OCI-LY7 (cell line): ENCODE measurements around the gene ITPA. TPM values are rescaled to one million over a fixed set of nuclear protein-coding genes. Genes with fewer than 3 reads are reported as not detected.

Experiments
- BruUV-seq: library from RNA; stranded (reverse); fragments of 400-500 nt; replicated peaks from 2 replicates; lab custom pipeline; 2021; lab: Mats Ljungman, UMichigan
- CTCF ChIA-PET: fragments of 300-600 bp; sonication (Branson Sonifier 250); formaldehyde crosslinking; loops from one replicate; lab custom pipeline; 2022; ENCODE audit warnings: antibody characterized with exemption; ENCODE audit not compliant: unreplicated experiment; lab: Charles Lee
- POLR2A ChIA-PET: fragments of 300-600 bp; sonication (Branson Sonifier 250); formaldehyde crosslinking; loops from one replicate; lab custom pipeline; 2022; ENCODE audit warnings: antibody characterized with exemption; lab: Charles Lee
- DNase-seq: peaks from one replicate; pipeline ENCODE4 v3.0.0-alpha.2; 2015; ENCODE audit warnings: low spot score
- H2AFZ ChIP-seq: fragments of 200-600 bp; sonication (generic), shearing (Covaris generic); 2 replicates; pipeline ENCODE4 v1.6.1; 2014; ENCODE audit warnings: mild to moderate bottlenecking, antibody characterized with exemption, low read length, moderate library complexity
- H3K27ac ChIP-seq: fragments of 200-600 bp; sonication (generic); 2 replicates; pipeline ENCODE4 v1.5.1; 2014; ENCODE audit warnings: mixed run types, low read depth, mild to moderate bottlenecking, moderate library complexity, low read length, inconsistent platforms; ENCODE audit not compliant: poor library complexity, severe bottlenecking
- H3K36me3 ChIP-seq: fragments of 200-600 bp; sonication (generic); 2 replicates; pipeline ENCODE4 v1.6.1; 2014; ENCODE audit warnings: mild to moderate bottlenecking, antibody characterized with exemption, low read length, moderate library complexity, mixed read lengths; ENCODE audit not compliant: insufficient read depth
- H3K4me1 ChIP-seq: fragments of 200-600 bp; sonication (generic); 2 replicates; pipeline ENCODE4 v1.5.1; 2014; ENCODE audit warnings: mild to moderate bottlenecking, low read length; ENCODE audit not compliant: insufficient read depth, poor library complexity, severe bottlenecking
- H3K4me2 ChIP-seq: fragments of 200-600 bp; sonication (generic); 2 replicates; pipeline ENCODE4 v1.6.1; 2014; ENCODE audit warnings: mild to moderate bottlenecking, low read length
- H3K4me3 ChIP-seq: fragments of 200-600 bp; sonication (generic); 2 replicates; pipeline ENCODE4 v1.5.1; 2014; ENCODE audit warnings: mild to moderate bottlenecking, low read depth, low read length; ENCODE audit not compliant: poor library complexity, severe bottlenecking
- H3K79me2 ChIP-seq: fragments of 200-600 bp; sonication (generic); 2 replicates; pipeline ENCODE4 v1.6.1; 2016; ENCODE audit warnings: low read depth, mild to moderate bottlenecking, low read length, moderate library complexity, mixed read lengths; ENCODE audit not compliant: insufficient read depth
- H3K9me2 ChIP-seq: fragments of 200-600 bp; sonication (generic); 2 replicates; pipeline ENCODE4 v1.6.1; 2016; ENCODE audit warnings: mild to moderate bottlenecking, low read length, mixed read lengths; ENCODE audit not compliant: insufficient read depth
- H3K9me3 ChIP-seq: fragments of 200-600 bp; sonication (generic); 2 replicates; pipeline ENCODE4 v1.6.1; 2014; ENCODE audit warnings: mild to moderate bottlenecking, mixed run types, low read length, mixed read lengths
- H4K20me1 ChIP-seq: fragments of 200-600 bp; sonication (generic); 2 replicates; pipeline ENCODE4 v1.6.1; 2014; ENCODE audit warnings: mild to moderate bottlenecking, antibody characterized with exemption, low read length, moderate library complexity, mixed read lengths; ENCODE audit not compliant: insufficient read depth
- CTCF ChIP-seq: fragments of 200-600 bp; sonication (generic); conservative IDR thresholded peaks from 2 replicates; pipeline ENCODE4 v1.5.1; 2014; ENCODE audit warnings: mild to moderate bottlenecking, antibody characterized with exemption, low read length, moderate library complexity, mixed read lengths
- EZH2phosphoT487 ChIP-seq: fragments of 200-600 bp; sonication (generic); IDR thresholded peaks from 2 replicates; pipeline ENCODE4 v1.6.1; 2018; ENCODE audit warnings: low read depth, borderline replicate concordance, mild to moderate bottlenecking, mixed run types, antibody characterized with exemption, low read length, moderate library complexity, mixed read lengths
- intact Hi-C: fragments of 100-400 bp; cut with micrococcal nuclease; formaldehyde crosslinking; loops from one replicate; pipeline ENCODE4 v1.10.0; 2022; ENCODE audit not compliant: unreplicated experiment
- total RNA-seq, 2 experiments: library from RNA; depleted of rRNA in 1 of 2; stranded (reverse); fragments of >200 nt in 1 of 2; shearing (Covaris generic) in 1 of 2; gene quantifications; 2 replicates each; pipeline ENCODE4 v1.2.3, GENCODE V29; 2014 to 2022

The ITPA gene
- total RNA-seq, 2 experiments from 2014 or later, result 58.0 to 62.4 TPM

DNA sequence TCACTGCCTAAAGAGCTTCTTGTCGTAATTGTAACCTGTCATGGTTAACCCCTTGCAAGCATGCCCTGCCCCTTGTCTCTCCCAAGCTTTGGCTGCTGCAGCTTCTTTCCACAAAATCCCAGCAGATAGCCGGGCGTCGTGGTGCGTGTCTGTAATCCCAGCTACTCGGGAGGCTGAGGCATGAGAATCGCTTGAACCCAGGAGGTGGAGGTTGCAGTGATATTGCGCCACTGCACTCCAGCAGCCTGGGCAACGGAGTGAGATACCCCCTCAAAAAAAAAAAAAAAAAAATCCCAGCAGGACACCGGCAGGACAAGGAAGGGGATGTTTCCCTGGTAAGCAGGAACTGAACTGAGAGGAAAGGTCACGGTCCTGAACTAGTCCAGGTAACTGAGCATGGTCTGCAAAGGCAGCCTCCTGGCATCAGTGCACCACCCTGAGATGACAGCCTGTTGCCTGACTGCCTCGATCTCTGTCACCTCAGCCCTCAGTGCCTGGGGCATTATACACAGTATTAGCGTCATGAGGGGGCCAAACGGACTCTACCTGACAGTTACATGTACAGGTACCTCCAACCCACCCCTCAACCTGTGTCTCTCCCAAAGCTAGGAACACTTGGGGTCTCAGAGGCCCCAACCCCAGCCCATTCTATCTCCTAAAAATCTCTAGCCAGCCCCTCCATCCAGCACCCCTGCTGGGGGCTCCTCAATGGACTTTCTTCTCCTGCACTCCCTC lies 37.7 kb upstream of the ITPA start:
- intact Hi-C loops, result no loop called here
- Histone ChIP-seq H3K36me3 (no peaks in the 10 kb centered on the region), H4K20me1 (no peaks in the 10 kb centered on the region), H3K9me3 (no peaks in the 10 kb centered on the region), H3K4me3 (no peak overlapping the region), H3K79me2 (no peaks in the 10 kb centered on the region), H3K4me2 (no peak overlapping the region), H2AFZ (no peak overlapping the region), H3K4me1 (peaks cover 27% of the 10 kb centered on the region), H3K27ac (no peak overlapping the region), H3K9me2 (no peaks in the 10 kb centered on the region)
- POLR2A ChIA-PET, result interaction anchor here (0.6 to 1.0 kb wide), 3 partner anchors 12 to 32 kb away, joined by 3 to 4 read pairs (median 3); partner anchors contain the start of genes FASTKD5 and UBOX5
- no peak for DNase-seq
- no TSS peak for BruUV-seq
- TF ChIP-seq CTCF, result no peak
- CTCF ChIA-PET, result no interaction called here

GRCh38 chr20:3172126-3172932 lies 37.0 kb upstream of the ITPA start:
- Histone ChIP-seq H3K27ac (no peak overlapping the region), H2AFZ (no peak overlapping the region; the same call in 1 of the 2 replicates), H3K4me2 (peak overlapping the region; percentile 85), H3K4me3 (peak overlapping the region; percentile 97), H4K20me1 (no peaks in the 10 kb centered on the region), H3K79me2 (no peaks in the 10 kb centered on the region), H3K9me2 (no peaks in the 10 kb centered on the region), H3K36me3 (no peaks in the 10 kb centered on the region), H3K9me3 (no peaks in the 10 kb centered on the region), H3K4me1 (peaks cover 27% of the 10 kb centered on the region)
- BruUV-seq, result no TSS peak
- DNase-seq, result no peak
- intact Hi-C loops, result no loop called here
- ChIA-PET CTCF (no interaction called here), POLR2A (interaction anchor here (0.6 kb wide), 1 partner anchor 30 kb away, joined by 3 read pairs; no protein-coding TSS in a partner anchor)
- TF ChIP-seq EZH2phosphoT487 (no peak), CTCF (no peak)
